NCI-H2171 (cell line): ENCODE measurements around the gene PCMTD2.
"Not testable (repeated sequence)": the region's sequence is repeated elsewhere in the genome, so short reads cannot be mapped to it uniquely, and the experiment has no call there.

ENCODE experiments used
- DNase-seq: peaks from one replicate; lab custom pipeline; 2025; lab: John Stamatoyannopoulos, UW

Gene PCMTD2

DNA sequence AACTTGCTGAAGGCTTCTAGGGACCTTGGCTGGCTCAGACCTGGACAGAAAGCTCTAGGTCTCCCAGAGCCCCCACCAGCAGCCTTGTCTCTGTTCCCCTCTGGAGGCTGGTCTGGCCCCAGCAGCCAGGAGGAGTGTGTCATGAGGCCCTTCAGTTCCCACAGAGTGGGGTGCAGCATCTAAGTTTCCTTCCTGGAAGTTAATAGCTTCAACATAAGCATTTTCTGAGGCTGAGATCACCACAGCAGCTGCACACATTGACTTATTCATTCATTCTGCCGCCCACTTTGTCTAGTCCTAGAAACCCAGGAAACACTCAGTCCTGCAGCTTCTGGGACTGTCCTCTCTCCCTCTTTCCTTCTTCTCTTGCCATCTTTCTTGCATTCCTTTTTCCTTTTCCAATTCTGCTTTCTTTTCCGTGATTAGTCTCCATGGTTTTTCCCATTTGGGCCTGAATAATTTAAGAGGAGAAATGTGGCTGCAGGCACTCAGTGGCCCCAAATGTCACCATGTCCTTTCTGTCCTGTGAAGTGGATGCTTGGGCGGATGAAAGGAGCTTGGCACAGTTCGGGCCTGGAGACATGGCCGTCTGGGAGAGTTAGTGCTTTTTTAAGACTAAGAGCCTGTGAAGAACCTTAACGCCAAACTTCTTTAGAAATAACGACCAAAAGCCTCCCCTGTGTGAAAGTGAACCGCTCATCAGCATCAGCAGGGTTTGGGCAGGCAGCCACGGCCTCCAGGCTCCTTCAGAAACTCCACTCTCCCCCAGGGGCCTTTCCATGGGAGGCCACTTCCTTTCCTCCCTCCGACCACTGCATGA lies 31.0 kb upstream of the PCMTD2 start:
- DNase-seq = no peak

- DNase-seq = no peak
Measured at GRCh38 chr20:64225171-64225595, 30.4 kb upstream of the PCMTD2 start.

DNA sequence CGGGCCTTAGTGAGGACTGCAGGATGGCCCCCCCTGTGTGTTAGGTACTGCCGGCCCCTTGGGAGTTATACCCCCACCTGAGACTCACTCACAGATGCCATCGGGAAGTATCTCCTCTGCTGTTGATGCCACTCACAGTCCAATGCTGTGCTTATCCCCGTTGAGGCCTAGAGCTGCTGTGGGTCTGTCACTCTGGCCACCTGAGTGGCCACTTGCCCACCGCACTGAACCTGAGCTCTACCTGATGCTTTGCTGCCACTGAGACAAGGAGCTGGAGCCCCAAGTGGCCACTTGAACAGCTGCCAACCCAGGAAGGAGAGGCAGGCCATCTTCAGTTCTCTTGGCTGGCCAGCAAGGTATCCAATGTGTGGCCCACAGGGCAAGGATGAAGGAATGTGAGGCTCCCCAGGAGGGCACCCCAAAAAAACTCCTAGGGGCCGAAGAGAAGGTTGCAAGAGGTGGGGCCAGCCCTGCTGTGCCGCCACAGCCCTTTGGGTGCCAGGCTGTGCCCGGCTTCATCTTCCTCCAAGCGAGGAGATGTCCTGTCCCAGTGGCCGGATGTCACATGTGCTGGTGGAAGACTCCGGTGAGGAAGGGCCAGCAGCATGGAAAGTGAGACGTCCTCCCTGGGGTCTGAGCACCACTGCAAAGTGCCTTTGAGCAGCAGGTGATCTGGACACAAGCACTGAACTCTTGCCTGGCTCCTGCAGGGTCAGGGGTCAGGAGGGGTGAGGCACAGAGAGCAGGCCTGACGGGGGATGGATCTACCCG lies 29.5 kb upstream of the PCMTD2 start:
- DNase-seq = no peak

GRCh38 chr20:64226686-64227580 lies 28.6 kb upstream of the PCMTD2 start:
- DNase-seq = no peak

DNA sequence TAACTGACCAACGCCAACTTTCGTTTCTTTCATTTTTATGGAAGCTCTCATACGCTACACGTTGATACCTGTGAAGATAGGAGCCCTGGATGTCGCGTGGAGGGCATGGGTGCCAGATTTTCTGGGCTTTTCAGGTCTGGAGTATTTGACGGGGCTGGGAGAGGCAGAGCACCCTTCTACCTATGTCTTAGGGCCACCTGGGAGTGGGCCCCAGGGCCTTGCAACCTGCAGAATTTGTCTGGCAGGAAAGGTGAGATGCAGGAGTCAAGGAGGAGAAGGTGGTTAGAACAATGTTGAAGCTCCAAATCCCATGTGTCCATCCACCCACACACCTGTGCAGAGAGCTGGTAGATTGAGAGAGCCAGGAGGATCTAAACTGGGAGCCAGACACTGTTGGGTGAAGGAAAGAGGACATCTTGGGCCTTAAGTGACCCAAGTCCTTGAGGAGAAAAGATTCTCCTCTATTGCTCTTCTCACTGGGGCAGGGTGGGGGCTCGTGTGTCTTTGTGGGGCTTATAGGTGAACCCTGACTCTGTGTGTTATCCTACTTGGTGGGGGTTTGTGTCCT lies 27.4 kb upstream of the PCMTD2 start:
- DNase-seq = no peak

DNA sequence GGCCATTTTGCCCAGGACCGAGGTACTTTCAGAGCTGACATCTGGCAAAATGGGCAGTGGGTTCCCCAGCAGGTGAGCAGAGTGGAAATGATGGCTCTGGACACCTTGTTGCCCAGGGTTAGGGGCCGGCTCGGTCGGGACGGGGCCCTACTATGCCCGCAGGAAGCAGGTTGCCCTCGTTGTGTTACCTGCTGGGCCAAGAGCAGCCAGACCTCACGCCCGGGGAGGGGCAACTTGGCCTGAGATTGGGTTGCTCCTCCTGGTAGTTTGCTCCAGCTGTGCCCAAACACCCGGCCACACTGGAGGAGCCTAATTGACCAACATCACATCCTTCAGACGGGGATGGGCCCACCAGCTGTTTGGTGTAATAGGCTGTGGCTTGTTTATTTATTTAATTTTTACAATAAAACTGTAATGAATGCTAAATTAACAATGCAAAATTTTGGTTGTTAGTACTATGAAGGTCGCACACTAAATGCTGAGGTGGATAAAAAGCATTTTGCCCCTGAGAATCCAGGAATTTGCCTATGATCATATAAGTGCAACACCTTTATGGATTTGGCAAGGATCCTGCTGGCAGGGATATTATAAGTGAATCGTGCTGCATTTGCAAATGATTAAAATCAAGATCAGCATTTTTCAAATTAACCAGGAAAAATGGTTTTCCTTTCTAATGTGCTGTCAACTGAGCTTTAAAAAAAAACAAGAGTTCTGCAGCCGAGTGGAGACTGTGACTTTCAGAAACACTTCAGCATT lies 26.6 kb upstream of the PCMTD2 start:
- DNase-seq = no peak

- DNase-seq = no peak
Measured at GRCh38 chr20:64229507-64230061, 26.0 kb upstream of the PCMTD2 start.

- no peak for DNase-seq
Measured at GRCh38 chr20:64230461-64231145, 24.9 kb upstream of the PCMTD2 start.

GRCh38 chr20:64231621-64232550 lies 23.7 kb upstream of the PCMTD2 start:
- DNase-seq = no peak

- DNase-seq = no peak
Measured at GRCh38 chr20:64232794-64233193, 22.8 kb upstream of the PCMTD2 start.

DNA sequence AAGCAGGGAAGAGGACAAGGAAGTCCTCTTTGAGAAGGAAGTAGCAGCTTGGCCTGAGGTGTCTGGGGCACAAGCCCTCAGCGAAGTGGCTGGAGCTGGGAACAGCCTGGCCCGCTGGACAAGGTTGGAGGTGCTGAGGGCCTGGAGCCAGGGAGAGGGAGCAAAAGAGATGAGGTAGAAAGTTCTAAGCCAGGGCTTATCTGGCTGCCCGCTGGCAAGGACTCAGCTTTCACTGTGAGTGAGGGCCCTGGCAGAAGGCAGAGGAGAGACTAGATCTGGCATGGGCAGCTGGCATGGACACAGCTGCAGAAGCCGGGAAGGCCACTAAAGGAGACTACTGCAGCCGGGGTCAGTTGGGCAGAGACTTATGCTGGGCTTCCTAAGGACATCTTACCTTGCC lies 21.8 kb upstream of the PCMTD2 start:
- DNase-seq = no peak

GRCh38 chr20:64234291-64234791 lies 21.2 kb upstream of the PCMTD2 start:
- no peak for DNase-seq

GRCh38 chr20:64234921-64235565 lies 20.5 kb upstream of the PCMTD2 start:
- not testable (repeated sequence) for DNase-seq

DNA sequence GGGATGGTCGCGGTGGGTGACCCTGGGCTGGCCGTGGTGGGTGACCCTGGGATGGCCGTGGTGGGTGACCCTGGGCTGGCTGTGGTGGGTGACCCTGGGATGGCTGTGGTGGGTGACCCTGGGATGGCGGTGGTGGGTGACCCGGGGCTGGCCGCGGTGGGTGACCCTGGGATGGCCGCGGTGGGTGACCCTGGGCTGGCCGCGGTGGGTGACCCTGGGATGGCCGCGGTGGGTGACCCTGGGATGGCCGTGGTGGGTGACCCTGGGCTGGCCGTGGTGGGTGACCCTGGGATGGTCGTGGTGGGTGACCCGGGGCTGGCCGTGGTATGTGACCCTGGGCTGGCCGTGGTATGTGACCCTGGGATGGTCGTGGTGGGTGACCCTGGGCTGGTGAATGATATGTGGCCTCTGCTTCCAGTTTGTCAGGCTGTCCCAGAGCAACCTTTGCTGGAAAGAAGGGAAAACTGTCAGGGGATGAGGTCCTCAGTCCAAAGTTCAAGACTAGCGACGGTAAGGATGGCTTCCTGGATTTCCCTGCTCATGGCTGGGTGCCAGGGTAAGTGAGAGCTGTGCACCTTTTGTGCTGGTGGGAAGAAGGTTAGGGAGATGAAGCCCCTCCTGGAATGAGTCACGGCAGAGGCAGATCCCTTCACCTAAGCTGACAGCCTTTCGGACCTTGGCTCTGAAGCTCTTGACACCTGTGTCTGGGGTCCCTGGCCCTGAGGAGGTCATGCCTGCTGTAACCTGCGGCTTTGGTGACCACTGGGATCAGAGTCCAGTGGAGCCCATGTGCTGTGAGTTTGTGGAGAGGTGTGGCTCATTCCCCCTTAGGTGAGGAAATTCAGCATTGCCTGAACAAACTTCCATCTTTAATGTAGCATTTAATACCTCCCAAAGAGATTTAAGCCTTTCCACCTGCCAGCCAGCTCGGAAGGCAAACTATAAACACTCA lies 19.1 kb upstream of the PCMTD2 start:
- no peak for DNase-seq

DNA sequence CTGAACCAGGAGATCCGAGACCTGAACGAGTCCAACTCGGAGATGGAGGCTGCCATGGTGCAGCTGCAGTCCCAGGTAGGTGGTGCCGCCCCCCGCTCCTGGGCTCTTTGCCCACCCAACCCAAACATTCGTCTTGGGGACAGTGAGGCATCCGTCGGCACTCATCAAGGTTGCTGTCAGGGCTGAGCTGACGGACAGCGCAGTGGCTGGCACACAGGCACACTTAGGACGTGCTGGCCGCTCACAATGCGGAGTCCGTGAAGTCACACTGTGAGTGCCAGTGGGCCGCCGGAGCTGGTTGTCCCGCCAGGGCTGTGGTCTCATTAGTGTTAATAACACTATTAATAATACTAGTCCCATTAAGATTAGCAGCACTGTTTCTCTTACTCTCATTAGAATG lies 18.2 kb upstream of the PCMTD2 start:
- no peak for DNase-seq

DNA sequence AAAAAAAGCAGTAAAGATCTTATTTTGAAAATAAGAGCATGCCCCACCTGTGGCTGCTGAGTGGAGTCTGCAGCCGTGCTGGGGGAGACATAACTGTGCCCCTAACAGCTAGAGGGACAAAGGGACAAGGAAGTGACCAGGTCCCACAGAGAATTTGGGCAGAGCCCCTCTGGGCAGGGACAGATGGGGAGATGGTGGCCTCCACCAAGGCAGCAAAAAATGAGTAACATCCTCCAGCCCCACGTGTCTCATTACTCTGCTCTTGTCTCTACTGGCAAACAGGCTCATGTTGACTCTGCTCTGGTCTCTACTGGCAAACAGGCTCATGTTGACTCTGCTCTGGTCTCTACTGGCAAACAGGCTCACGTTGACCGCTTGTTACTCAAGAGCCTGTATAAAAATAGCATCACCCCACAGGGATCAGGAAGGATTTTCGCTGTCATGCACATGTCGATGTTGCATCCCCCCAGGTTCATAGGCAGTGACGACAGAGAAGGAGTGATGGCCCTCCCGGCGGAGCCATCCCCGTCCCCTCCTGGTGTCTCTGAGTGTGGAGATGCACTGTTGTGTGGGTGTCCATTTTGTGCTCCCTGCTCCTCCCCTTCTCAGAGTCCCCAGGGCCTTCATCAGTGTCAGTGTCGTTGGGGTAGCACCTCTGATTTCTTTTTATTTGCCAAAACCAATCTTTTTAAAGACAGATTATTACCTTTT lies 17.3 kb upstream of the PCMTD2 start:
- no peak for DNase-seq
